D721Med (cell line): ENCODE data around the gene ZFAND2B.
A peak's percentile ranks its signal among the peaks of the same experiment; 100 is the strongest.

ENCODE experiments used
- DNase-seq: peaks from one replicate; pipeline ENCODE4 v3.0.0; 2011; ENCODE audit warnings: low spot score; ENCODE audit not compliant: insufficient read length
- FAIRE-seq: peaks from 2 replicates; lab custom pipeline; 2011; peaks lifted over from hg19 to GRCh38; lab: Jason Lieb, UNC
- TF ChIP-seq, protein P1 (sequence below): IDR thresholded peaks from 2 replicates; pipeline ENCODE4 v1.5.1; 2012; ENCODE audit warnings: mild to moderate bottlenecking, control low read depth; ENCODE audit not compliant: insufficient read depth; ENCODE audit errors: missing control alignments

Gene ZFAND2B, protein sequence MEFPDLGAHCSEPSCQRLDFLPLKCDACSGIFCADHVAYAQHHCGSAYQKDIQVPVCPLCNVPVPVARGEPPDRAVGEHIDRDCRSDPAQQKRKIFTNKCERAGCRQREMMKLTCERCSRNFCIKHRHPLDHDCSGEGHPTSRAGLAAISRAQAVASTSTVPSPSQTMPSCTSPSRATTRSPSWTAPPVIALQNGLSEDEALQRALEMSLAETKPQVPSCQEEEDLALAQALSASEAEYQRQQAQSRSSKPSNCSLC

DNA sequence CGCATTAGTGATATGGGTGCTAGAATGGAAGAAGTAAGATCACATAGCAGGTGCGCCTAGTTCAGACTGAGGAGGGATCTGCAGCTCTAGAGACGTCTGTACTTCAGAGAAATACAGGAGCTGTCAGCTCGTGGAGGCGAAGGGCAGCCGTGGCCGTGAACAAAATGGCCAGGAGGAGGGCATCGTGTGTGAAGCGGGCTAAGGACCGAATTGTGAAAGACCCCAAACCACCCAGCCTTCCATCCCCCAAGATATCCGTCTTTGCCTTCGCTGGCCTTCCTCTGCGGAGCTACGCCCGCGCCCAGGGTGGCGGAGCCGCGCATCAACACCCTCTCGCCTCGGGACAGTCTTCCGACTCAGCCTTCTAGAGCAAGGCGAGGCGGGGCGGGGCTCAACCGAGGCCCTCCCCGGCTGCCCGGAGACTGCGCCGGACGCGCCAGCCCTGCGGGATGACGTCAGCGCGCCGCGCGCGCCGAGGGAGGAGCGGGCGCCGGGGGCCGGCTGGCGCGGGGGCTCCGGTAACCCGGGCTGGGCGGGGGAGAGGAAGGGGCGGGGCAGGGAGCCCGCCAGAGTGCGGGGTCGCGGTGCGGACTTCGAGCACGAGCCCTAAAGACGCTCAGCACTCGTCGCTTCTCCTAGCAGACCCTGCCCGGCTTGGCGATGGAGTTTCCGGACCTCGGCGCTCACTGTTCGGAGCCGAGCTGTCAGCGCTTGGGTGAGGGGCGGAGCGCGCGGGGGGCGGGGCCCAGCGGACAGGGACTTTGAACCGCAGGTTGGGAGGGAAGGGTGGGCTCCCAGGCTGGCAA is at the start of gene ZFAND2B:
Gene ZFAND2B, plus strand, starts transcription at position 455 of the 806 bp plus-strand sequence. Its CDS starts 206 bp downstream, at position 661.
- FAIRE-seq (no peak), DNase-seq (peak; percentile 94)
- TF ChIP-seq, protein P1, sequence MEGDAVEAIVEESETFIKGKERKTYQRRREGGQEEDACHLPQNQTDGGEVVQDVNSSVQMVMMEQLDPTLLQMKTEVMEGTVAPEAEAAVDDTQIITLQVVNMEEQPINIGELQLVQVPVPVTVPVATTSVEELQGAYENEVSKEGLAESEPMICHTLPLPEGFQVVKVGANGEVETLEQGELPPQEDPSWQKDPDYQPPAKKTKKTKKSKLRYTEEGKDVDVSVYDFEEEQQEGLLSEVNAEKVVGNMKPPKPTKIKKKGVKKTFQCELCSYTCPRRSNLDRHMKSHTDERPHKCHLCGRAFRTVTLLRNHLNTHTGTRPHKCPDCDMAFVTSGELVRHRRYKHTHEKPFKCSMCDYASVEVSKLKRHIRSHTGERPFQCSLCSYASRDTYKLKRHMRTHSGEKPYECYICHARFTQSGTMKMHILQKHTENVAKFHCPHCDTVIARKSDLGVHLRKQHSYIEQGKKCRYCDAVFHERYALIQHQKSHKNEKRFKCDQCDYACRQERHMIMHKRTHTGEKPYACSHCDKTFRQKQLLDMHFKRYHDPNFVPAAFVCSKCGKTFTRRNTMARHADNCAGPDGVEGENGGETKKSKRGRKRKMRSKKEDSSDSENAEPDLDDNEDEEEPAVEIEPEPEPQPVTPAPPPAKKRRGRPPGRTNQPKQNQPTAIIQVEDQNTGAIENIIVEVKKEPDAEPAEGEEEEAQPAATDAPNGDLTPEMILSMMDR, result no peak

DNA sequence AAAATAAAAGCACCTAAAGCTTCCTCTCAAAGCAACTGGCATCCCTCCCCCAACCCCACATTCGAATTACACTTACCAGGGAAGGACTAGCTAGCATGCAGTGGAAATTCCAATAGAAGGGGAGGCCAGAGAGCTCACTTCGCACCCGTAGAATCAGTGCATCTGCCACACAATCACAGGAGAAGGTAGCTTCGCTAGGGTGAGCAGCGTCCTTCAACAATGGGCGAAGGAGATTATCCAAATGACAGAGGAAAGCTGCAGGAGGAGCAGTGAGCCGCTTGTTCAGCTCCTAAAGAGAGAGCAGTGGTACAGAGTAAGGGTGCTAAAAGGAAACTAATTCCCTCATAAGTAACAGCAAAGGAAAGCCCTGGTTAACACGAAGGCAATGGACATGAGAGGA is 49.2 kb upstream of the ZFAND2B start:
- FAIRE-seq (no peak), DNase-seq (no peak)
- TF ChIP-seq, protein P1, result no peak

DNA sequence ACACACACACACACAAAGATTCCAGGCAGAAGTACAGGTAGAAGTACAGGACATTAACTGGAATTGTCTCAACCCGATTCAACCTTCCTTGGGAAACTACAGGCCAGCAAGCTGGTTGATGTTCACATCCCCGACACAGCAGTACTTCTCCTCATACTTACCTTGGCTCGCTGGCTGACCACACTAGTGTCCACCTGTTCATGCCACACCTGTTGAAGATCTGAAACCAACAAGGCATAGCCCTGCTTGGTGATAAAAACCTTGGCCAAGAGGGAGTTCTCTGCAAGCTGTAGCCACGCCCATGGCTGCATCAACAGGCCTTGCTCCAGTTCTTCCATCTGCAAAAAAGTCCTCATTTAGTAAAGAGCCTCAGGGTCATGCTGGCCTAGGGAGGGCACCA is 48.6 kb upstream of the ZFAND2B start:
- DNase-seq (no peak), FAIRE-seq (no peak)
- TF ChIP-seq, protein P1, result no peak

DNA sequence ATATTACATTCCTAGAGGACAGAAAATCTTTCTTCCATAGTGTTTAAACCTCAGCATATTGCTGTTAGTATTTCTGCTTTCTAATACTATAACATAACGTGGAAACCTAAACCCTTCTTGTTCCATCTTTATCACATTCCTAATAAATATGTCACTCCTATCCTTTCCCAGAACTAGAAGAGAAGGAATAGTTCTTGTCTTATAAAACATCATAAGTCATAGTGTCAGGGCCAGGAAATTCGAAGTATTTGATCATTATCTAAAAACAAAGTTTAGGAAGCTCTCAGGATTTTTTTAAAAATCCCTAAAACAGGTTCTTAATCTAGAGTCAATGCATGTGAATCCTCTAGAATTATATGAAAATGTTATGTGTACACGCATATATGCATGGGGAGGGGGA is 48.0 kb upstream of the ZFAND2B start:
- TF ChIP-seq, protein P1, result no peak
- no peak for FAIRE-seq
- DNase-seq, result no peak

DNA sequence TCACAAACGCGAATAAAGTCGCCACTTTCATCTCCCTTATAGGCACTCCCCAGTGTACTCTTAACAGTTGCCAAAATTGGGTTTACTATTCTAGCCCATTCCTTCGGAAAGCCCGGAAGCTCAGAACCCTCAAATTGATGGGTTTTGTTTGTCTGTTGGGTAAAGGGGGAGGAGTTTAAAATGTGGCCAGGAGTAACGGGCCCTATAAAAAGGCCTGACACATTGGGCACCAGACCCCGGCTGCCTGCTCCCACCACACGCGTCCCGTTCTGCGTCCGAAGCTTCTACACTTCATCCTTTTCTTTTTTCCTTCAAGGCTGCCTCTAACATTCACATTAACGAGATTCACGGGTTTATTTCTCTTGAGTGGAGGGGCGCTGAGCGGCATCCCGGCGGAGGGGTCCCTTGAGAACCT is 46.8 kb upstream of the ZFAND2B start:
- TF ChIP-seq, protein P1, result no peak
- DNase-seq, result no peak
- FAIRE-seq, result no peak

DNA sequence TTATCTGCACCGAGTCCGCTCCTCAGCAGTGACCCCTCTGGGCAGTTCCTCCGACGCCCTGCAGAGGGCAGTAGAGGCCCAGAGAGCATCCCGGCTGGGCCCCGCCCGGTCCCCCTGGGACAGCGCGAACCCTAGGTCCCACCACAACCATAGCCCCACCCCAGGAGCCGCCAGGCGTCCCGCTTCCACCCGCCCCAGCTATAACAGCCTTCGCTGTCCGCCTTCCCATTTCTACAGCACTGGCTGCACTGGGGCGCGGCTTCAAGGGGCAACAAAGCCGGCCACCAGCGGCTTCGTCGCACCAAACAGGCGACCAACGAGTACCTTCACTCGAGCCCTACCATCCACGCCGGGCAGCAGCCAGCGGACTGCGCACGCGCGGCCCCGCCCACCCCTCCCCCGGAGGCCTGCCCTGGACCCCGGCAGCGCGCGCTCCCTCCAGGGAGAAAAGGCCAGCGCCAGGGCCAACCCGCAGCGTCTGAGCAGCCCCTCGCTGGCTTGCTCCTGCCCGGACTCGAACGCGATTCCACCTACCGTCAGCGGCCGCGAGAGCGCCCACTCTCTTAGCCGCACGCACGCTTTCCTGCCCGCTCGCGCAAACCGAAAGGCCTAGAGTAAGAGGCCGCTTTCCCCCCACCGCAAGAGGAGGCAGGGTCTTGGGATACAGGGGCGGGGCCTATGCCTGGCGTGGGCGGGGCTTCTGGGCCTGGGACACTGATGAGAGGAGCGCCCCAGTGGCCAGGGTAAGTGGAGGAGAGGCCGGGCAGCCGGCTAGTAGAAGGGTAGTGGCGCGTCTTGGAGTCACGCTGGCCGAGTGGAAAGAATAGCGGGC is 46.2 kb upstream of the ZFAND2B start, which contains the start of gene NHEJ1:
Gene NHEJ1, minus strand, starts transcription at position 630 of the 832 bp plus-strand sequence. CDS start 2,453 bp downstream, outside the sequence.
- TF ChIP-seq, protein P1, result peak; percentile 85
- FAIRE-seq, result no peak
- DNase-seq, result peak; percentile 94
